T-helper 9 cell (primary cell): Measurements from ENCODE around the gene NPHP4.

Source experiments
- DNase-seq: peaks from one replicate; pipeline ENCODE4 v3.0.0-alpha.2; 2020

NPHP4 gene

DNA sequence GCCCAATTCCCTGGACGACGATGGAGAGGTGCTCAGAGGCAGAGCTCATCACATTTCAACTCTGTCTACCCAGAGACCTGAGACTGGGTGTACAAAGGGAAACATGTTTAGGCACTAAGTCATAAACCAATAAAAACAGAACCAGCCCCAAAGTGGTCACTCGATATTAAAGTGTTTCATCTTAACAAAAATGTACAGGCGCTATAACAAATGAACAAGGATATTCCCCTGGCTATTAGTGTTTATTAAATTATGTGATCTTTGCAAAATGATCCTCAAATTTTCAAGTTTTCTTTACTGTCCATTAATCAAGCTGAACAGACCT is 43.6 kb downstream of the NPHP4 start:
- DNase-seq = no peak

DNA sequence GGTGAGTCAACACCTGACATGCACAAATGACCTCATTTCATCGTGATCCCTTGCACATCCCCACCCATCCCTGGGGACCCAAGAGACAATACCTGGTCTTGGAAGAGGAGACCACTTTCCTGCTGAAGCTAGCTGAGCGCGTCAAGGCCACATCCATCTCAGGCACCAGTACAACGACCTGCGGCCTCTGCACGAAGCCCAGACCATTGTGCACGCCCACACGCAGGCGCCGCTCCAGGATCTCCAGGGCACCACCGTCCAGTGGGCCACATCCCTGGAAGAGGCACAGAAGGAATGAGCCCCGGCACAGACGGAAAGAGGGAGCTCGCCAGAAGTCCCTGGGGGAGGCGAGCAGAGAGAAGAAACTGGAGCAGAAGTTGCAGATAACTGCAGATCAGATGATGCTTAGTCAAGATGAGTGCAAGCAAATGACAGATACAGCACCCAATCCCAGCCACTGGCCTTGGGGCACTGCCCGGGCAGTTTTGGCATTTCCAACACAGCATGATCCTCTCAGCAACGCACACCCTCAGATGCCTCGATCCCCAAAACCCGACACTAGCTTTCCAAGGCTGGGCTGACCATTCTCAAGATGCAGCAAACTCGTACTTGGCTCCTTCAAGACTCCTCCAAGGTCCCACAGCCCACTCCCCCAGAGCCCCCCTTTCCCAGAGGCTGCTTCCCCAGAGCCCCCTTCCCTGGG is 44.1 kb downstream of the NPHP4 start:
- DNase-seq = no peak

DNA sequence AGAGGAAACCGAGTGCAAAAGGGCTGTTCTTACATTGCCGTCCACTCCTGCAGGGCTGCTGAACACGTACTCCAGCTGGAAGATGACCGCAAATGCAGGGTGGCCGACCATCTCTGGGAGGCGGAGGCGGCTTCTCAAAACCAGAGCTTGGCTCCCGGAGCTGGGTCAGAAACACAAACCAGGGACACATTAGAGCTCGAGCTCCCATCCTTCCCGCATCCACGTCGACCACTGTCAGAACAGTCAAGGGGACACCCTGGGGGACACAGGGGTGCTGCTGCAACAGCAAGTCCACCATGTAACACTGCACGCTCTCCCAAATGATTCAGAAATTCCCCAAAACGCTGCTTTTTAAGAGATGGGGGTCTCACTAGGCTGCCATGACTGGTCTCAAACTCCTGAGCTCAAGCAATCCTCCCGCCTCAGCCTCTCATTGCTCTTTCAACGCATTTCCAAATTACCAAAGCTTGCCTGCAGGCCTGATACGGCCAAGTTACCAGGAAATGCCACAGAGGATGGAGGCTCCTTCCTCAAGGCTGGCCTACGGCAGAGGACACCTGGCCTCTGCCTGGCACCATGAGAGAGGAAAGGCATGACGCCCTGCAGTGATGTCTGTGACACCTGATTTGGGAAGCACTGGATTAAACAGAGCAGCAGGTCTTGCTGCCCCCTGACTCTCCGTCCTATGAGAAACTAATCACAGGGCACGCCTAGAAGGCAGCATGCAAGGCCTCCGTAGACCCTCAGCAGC is 45.0 kb downstream of the NPHP4 start:
- no peak for DNase-seq

DNA sequence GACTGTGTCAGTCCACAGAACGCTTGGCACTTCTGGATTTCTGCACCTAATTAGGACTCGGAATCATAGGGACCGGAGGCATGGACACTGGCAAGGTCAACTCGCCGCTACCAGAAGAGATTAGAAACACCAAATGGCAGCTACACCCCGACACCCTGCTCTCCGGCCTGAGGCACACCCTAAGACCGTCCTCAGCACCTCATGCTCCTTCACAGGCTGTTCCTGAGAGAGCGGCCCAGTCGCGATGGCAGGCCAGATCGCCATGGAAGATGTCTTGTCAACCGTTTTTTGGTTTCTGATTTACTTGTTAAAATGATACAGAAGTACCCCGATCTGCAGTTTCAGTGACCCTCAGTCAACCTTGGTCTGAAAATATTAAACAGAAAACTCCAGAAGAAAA is 46.8 kb downstream of the NPHP4 start:
- no peak for DNase-seq

DNA sequence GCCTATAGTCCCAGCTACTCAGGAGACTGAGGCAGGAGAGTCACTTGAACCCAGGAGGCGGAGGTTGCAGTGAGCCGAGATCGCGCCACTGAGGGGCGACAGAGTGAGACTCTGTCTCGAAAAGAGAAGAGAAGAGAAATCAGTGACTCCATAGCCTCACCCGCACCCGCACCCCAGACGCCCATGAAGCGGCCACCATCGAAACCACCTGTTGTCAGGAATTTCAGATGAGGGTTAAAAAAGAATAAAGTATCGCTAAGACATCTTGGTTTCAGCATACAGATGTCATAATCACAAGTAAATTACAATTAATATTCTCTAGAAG is 47.4 kb downstream of the NPHP4 start:
- no peak for DNase-seq

DNA sequence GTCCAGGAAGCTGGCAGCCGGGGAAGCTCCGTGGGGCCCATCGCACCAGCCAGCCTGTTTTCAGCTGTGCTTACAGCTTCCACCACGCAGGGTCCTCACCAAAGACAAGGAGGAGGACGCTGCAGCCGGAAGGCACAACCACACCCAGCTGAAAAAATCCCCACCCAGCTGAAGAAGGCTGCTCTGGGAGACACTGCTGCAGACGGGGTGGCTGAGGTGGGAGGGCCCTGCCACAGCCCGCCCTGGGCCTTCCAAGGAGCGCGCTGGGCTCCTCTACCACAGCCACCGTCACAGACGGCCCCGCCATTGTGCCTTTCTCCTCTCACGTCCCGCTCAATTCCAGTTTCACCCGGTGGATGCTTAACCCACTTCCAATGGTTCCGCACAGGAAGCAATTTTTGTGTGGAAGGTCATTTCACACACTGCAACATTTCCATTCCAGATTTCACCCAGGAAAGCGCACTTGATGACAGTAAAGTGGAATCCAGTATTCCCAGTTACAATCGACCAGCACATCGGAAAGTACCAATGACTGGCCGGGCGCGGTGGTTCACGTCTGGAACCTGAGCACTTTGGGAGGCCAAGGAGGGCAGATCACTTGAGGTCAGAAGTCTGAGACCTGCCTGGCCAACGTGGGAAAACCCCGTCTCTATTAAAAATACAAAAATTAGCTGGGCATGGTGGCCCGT is 47.9 kb downstream of the NPHP4 start:
- DNase-seq = no peak

DNA sequence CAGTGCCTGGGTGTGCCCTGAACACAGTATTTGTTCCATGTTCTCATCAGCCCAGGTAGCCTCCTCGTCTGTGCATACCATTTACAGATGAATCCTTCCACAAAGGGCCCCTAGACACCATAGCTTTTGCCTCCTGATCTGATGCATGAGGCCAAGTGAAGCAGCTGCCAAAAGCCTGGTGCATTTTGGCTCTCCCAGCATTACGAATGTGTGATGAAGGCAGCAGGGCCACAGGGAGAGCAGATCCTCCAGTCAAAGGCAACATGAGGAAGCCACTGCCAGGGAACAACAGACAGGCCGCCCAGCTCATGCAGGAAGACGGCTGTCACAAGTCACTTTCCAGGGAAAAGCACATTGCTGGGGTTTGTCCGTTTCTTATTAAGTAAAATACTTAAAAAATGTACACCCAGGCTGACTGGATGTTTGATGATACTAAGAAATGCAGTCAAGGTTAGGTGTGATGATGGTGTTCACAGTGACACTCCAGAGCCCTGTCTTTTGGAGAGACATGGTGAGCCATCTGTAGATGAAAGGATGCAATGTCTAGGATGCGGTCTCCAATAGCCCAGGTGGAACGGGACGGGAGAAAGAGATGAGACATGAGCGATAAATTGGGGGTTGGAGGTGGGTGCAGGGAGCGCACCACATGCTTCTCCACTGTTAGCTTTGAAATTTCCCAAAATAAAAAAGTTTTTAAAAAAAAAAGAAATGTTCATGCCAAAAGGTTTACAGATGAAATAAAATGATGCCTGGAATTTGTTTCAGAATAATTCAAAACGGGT is 48.7 kb downstream of the NPHP4 start:
- no peak for DNase-seq

DNA sequence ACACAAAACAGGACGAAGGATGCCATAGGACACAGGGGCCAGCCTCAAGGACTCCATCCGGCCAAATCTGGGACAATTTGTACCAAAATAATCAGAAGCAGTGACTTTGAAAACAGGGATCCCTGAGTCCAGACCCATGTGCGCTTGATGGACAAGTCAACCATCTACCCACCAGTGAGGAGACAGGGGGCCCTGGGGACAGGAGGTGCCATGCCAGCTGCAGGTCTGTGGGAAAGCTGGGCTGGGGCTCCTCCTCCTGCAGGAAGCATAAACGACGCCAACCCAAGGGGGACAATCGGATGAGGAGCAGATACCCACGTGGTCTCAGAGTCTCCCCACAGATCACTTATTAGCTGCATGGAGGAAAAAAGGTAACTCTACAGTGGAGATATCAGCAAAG is 50.6 kb downstream of the NPHP4 start:
- no peak for DNase-seq

DNA sequence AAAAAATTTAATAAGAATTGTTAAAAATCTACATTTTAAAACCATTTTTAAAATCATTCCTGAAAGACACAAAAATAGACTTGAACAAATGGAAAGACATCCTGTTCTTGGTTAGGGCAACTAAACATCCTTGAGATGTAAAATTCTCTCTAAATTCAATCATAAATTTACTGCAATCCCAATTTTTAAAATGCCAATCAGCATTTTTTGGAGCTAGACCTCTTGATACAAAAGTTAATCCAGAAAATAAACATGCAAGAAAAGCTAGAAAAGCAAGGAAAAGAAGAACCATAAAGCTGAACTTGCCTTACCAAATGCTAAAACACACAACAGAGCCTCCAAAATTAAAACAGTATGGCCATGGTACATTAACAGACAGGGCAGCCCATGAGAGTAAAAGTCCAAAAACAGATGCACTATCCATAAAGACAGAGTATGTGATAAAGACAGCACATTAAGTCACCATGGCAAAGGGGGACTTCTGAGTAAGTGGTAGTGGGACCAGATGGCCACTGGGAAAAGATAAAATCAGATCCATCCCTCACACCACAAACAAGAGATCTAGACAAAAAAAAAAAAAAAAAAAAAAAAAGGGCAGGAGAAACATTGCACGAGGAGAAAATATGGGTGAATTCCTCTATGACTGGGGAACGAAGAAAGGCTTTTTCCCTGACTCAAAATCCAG is 51.4 kb downstream of the NPHP4 start:
- DNase-seq = no peak

DNA sequence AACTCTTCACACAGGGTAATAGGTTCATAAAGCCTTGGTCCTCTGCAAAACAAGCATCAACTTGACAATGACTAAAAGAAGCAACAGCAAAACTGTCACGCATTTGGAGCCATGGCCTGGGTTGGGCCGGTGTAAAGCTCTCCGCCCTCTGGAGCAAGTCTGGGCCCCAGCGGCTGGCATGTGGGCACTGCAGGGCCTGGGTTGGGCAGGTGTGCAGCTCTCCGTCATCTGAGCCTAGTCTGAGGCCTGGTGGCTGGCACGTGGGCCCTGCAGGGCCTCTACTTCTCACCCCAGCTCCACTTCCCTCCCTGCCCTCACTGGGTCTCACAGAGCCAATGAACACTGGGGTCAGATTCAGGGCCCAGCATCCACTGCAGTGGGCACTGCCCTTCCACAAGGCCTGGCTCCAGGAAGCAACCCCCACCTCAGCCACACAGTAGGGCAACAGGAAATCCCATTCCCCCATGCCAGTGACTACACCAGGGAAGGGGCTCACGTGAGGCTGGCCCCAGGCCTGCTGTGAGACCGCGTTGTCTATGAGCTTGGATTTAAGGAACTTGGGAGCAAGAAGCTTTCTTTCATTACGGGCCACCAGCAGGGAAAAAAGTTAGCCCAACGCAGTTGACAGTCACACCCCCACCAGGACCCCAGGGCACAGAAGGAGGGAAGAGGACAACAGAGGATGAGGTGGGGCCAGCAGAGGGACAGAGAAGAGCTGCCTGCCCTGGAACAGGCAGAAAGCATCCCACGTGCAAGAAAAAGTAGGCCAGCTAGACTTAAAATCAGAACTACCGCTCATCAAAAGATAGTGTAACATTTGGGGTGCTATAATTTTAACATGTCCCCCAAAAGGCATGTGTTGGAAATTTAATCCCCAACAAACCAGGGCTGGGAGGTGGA is 52.7 kb downstream of the NPHP4 start:
- no peak for DNase-seq

DNA sequence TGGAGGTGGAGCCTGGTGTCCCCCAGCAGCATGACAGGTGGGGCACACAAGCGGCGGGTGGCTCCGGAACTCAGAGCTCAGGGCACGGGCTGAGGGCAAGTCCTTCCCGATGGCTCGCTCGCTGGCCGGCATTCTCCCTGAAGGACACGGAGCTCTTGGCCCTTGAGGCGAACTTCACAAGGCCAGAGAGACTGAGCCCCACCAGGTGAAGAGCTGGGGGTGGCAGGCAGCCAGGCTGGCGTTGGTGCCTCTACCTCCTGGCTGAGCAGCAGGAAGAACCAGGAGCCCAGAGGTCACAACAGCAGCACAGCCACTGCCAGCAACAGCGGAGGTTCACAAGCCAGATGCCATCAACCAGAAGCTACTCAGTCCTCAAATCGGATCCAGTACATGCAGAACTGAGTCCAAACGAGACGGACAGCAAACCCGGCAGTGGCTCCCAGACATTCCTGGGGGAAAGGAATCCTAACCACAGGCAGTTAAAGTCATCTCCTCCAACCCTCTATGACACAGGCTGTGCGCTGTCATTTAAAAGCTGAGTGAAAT is 54.1 kb downstream of the NPHP4 start:
- no peak for DNase-seq

DNA sequence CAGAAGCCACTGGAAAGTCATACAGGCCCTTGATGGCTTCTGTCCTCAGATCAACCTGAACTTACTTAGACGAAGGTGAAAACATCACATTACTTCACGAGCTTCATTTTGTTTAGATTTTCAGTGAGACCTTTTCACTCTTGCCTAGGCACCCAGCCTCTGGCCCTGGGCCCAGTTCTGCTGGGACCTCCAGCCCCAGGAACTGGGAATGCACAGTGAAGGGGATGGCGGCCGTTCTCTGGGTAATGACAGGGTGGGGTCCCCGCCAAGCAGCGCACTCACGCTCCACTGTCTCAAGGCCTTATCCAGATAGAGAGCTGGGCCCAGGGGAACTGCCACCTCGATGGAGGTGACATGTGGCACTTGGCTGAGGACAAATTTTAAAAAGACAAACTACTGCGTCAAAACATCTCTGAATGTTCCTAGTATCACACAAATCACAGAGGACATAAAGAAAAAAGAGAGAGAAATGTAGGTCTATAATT is 54.8 kb downstream of the NPHP4 start:
- DNase-seq = no peak

DNA sequence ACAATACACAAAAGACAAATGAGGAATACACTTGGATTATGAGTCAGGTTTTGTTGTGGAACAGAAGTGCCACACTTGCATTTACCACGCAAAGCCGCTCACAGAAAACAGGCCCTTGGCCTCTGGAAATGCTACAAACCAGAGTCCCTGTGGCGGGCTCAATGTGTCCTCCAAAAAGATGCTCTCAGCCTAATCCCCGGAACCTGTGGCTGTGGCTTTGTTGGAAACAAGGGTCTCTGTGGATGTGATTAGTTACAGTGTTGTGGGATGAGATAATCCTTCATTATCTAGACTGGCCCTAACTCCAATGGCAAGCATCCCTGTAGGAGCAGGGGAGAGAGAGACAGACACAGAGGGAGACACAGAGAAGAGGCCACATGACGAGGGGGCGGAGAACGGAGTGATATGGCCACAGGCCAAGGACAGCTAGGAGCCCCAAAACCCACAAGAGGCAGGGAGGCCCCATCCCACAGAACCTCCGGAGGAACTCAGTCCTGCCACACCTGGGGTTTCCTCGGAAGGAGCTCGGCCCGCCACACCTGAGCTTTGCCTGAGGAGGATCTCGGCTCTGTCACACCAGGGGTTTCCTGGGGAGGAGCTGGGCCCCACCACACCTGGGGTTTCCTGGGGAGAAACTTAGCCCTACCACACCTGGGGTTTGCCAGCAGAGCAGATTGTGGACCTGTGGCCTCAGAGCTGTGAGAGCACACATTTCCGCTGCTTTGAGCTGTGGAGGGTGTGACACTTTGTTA is 55.4 kb downstream of the NPHP4 start:
- no peak for DNase-seq

DNA sequence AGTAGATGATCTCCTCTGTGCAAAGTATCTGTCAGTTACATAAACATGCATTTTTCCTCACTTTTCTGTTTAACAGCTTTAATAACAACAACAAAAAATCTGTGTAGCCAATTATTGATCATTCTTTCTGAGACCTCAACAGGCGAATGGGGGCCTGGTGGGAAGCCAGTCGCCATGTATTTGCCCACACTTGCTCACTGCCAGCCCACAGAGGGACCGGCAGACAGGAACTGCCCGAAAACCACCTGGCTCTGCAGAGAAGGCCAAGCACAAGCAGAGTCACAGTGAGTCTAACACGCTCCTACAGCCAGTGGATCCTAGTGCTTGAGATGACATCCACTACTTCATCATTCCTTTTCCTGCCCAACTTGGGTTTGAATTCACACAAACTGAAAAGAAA is 56.1 kb downstream of the NPHP4 start:
- DNase-seq = no peak

DNA sequence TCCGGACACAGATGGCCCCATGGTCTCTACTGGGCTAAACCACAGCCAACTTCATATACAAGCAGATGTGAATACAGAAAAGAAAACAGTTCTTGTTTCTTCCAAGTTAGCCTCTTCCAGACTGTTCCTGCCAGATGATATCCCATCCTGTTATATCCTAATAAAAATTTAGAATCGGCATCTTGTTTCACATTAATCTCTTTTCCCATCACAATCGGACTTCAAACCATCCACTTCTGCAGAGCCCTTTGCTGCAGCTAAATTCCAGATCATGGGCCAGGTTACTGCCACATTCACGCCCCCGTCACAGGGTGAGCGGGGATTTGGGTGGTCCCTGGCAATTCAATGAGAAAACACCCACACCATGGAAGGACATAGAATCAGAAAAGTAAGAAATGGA is 57.2 kb downstream of the NPHP4 start:
- DNase-seq = no peak

DNA sequence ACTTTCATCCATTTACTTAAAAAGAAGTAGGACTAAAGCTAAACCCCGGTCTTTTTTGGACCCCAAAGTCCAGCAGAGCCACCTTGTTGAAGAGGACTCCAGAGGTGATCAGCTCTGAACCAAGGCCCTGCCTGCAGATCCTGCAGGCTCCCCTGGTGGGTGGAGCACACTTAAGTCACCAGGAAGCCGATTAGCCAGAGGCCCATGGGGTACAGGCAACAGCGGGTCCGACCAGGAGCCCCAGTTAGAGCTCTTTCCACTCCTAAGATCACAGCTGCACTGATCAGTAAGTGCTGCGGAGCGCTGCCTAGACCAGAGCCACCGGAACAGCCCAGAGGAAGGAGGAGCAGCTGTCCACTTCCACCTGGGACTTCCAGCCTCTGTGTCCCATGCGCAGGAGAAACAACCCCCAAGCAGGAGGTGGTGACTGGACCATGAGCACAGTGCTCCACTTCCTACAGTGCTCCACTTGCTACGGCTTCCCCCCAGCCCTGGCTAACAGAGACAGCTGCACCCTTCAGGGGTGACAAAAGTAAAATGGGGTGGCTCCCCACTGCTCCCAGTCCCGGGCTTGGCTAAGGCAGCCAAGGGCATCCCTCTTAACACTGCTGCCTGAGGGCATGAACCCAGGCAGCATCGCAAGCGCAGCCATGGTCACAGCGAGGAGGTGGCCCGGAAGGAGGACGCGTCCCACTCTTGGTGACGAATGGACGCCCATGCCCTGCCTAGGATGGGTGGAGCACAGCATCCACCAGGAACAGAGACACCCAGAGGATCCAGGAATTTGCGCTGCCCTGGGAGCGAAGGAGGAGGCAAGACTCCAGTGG is 58.0 kb downstream of the NPHP4 start:
- no peak for DNase-seq

DNA sequence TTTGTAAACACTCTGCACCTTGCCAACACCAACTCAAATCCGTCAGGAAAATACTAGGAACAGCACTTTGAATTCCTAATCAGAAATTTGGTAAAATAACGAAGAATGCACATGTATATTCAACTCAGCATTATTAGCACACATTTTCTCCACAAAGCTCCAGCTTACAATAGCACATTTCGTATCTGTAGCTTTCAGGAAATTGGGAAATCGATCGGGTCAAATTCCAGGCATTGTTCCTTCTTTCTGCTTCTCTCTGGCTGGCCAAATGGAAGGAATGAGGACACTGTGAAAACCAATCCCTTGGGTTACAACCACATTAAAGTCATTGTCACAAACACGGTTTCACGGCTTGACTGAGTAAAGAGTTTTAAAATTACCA is 58.6 kb downstream of the NPHP4 start:
- no peak for DNase-seq

DNA sequence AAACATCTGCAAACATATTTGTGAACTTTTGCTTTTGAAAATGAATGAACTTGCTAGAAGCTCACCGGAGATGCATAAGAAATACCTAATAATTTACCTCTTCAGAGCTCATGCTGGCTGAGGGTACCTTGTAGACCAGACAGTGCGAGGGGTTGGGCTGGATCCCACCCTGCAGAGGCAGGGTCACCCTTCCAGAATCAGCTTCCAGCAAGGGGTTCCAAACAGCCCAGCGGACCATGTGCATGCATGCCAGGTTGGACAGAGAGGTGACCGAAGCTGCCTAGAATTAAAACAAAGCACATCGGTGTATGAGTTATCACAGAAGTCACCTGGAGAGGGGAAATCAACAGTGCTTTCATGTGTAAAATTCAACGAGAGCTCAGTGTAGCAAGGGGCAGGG is 59.2 kb downstream of the NPHP4 start:
- no peak for DNase-seq

DNA sequence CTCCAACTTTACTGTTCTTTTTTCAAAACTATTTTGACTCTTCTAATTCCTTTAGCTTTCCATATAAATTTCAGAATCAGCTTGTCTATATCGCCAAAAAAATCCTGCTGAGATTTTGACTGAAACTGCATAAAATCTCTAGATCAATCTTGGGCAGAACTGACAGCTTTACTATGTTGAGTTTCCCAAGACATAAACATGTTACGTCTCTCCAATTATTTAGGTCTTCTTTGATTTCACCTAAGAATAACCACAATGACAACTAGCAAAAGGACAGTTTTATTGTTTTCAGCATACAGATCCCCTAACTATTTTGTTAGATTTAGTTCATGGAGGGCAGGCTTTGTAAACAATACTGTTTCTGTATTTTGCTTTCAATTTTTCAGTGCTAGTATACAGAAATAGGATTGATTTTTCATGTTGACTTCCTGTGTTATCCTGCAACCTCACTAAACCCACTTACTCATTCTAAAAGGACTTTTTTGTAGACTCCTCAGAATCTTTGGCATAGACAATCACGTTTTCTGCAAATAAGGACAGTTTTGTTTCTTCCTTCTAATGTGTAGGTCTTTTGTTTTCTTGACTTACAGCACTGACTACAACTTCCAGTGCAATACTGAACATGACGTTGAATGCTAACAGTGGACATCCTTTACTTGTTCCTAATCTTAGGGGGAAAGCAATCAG is 63.4 kb downstream of the NPHP4 start:
- DNase-seq = no peak
